Metanephros (tissue), 1 donor: ENCODE results near the gene SOX13. TPM values are rescaled to one million over a fixed set of nuclear protein-coding genes. Genes with fewer than 3 reads are reported as not detected.

Experiments used
- total RNA-seq: library from RNA; depleted of rRNA; stranded (reverse); fragments of >200 nt; gene quantifications from one replicate; pipeline ENCODE4 v1.2.3, GENCODE V29; 2014

Gene SOX13
- total RNA-seq: 40.2 TPM

DNA sequence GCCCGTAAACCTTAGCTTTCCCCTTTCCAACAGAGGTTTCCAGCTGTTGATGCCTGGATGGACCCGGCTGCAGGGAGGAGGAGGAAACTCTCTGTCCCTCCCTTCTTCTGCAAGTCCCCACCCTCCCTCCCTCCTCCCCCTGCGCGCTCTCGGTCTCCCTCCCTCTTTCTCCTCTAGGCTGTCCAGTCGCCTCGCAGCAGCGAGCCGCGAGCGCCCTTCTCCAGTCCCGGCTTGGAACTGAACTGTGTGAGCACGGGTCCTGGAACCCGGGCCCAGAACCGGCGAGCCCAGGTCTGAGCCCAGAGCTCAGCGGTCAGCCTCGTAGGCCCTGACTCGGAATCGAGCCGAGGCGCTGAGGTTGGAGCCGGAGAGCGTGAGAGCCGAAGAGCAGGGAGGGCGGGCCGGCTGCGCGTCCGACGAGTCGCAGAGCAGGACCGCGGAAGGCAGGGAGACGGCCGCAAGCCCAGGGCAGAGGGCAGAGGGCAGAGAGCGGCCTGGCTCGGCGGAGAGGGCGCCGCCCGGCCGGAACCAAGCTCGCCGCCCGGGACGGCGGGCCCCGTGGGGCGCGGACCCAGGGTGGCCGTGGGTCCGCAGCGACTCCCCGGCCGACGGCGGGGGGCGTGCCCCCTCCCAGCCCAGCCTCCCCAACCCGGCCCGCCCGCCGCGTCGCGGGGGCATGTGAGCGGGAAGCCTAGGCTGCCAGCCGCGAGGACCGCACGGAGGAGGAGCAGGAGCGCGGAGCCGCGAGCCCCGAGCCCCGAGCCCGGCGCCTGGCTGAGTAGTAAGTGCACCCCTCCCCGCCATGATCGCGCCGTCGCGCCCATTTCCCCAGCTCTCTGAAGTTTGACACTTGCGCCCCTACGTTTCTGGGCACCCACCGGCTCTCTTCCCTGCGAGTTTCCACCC, at the start of gene SOX13:
SOX13 (plus strand) TSS at position 185 of the 906 bp plus-strand sequence. CDS start 39,801 bp downstream, outside the sequence.

DNA sequence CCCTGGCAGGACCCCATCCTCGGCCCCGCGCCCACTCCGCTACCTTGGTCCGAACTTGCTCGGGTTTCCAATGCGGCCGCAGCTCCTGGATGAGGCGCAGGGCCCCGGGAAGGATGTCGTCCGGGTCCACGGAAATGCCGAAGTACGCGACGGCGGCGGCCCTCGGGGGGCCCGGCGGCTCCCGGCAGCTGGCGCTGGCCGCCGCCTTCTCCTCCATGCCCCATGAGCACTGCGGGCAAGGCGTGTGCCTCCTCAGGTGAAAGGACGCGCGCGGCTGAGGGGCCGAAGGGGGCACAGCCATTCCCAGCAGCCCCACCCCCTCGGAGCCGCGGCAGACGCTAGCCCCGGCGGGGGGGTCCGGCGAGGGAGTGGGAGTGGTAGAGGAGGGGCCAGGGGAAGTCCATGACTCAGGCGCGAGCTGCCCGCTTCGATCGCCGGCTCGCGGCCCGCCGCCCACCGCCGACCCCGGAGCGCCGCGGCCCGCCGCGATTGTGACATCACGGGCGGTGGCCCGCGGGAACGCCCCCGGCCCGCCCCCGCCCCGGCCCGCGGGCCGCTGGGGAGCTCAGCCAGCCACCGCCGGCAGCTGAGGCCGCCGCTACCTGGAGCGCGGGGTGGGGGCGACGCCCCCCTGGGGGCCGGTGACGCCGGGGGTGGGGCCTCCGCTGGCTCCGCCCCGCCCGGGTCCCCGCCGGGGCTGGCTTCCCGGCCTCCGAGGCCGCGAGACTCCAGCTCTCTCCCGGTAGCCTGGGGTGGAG, 78.8 kb downstream of the SOX13 start, which contains the start of gene ETNK2:
ETNK2 (minus strand) TSS at position 493 of the 758 bp plus-strand sequence; CDS start at position 301, 192 bp downstream.

DNA sequence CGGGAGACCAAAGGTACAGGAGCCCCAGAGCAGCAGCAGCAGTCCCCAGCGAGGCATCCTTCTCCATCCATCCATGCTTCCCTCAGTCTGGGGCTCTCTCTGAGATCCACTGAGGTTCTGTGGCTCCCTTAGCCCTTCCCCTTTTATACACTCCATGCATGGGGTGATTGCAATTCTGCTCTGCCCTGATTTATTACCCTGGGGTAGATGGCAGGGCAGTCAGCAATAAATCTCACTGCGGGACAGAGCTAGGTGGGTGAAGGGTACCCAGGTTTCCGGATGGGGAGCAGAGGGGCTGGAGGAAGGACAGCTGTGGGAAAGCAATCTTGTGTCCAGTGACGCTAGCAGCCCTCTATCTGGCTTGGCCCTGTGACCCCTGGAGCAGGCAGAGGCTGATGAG, 93.3 kb downstream of the SOX13 start, which contains the start of gene REN:
REN (minus strand) TSS at position 119 of the 400 bp plus-strand sequence; CDS start at position 75, 44 bp downstream.

Other genes starting within 250 kb of the SOX13 start
- gene SNRPE, start 211.5 kb upstream of the SOX13 start, total RNA-seq: 48.2 TPM
- gene ETNK2, start 78.9 kb downstream of the SOX13 start, total RNA-seq: 16.4 TPM
- gene REN, start 93.2 kb downstream of the SOX13 start, total RNA-seq: 193 TPM
- gene KISS1, start 123.4 kb downstream of the SOX13 start, total RNA-seq: 1.1 TPM
- 2.6 TPM for gene GOLT1A, start 140.9 kb downstream of the SOX13 start, total RNA-seq